WTC11 (cell line): ENCODE data around the gene KLK13. TPM values are rescaled to one million over a fixed set of nuclear protein-coding genes. Genes with fewer than 3 reads are reported as not detected.

Experiments used
- ATAC-seq: fragments of 200-7000 bp; cut with Tn5 transposase; 2 replicates; pipeline ENCODE4 v1.10.0; 2021; ENCODE audit warnings: mild to moderate bottlenecking, moderate library complexity
- CTCF ChIA-PET: fragments of 300-600 bp; sonication (Branson Sonifier 250); formaldehyde crosslinking; loops from one replicate; lab custom pipeline; 2021; ENCODE audit warnings: antibody characterized with exemption; lab: Charles Lee
- POLR2A ChIA-PET: fragments of 350-600 bp; sonication (Branson Sonifier 250); formaldehyde crosslinking; loops from one replicate; lab custom pipeline; 2021; ENCODE audit warnings: antibody characterized with exemption; lab: Charles Lee
- DNase-seq: peaks from one replicate; pipeline ENCODE4 v3.0.0; 2021; ENCODE audit warnings: low spot score
- H3K27ac Mint-ChIP-seq: 2 replicates; pipeline ENCODE4 v1.8.0; 2021; ENCODE audit warnings: mixed read lengths
- H3K27me3 Mint-ChIP-seq: 2 replicates; pipeline ENCODE4 v1.8.0; 2021; ENCODE audit warnings: low read depth, mild to moderate bottlenecking, moderate library complexity, mixed read lengths
- H3K36me3 Mint-ChIP-seq: 2 replicates; pipeline ENCODE4 v1.8.0; 2021; ENCODE audit warnings: mixed read lengths
- H3K4me1 Mint-ChIP-seq: 2 replicates; pipeline ENCODE4 v1.8.0; 2022; ENCODE audit warnings: mixed read lengths
- H3K4me3 Mint-ChIP-seq: 2 replicates; pipeline ENCODE4 v1.8.0; 2021; ENCODE audit warnings: mild to moderate bottlenecking, moderate library complexity, mixed read lengths
- H3K9me3 Mint-ChIP-seq: 2 replicates; pipeline ENCODE4 v1.8.0; 2021; ENCODE audit warnings: mixed read lengths
- NR3C1 ChIP-seq: sonication (generic); formaldehyde crosslinking; conservative IDR thresholded peaks from 2 replicates; pipeline ENCODE4 v1.8.1; 2023; ENCODE audit warnings: low read depth, mild to moderate bottlenecking, missing genetic modification reagents
- SOX15 ChIP-seq: fragments of 250-450 bp; sonication (Bioruptor Pico); IDR thresholded peaks from 2 replicates; pipeline ENCODE4 v1.9.0; 2021; ENCODE audit warnings: mild to moderate bottlenecking
- SP1 ChIP-seq: sonication (generic); formaldehyde crosslinking; conservative IDR thresholded peaks from 2 replicates; pipeline ENCODE4 v1.8.1; 2022; ENCODE audit warnings: missing genetic modification reagents
- ZNF416 ChIP-seq: fragments of 250-450 bp; sonication (Bioruptor Pico); IDR thresholded peaks from 2 replicates; pipeline ENCODE4 v1.9.0; 2021; ENCODE audit warnings: mild to moderate bottlenecking, inconsistent platforms
- total RNA-seq: library from RNA; stranded (reverse); gene quantifications from 3 replicates; pipeline ENCODE4 v1.2.3, GENCODE V29; 2021
- TF ChIP-seq, protein P1 (sequence below): sonication (generic); formaldehyde crosslinking; IDR thresholded peaks from 2 replicates; pipeline ENCODE4 v1.8.1; 2023; ENCODE audit warnings: mild to moderate bottlenecking, missing genetic modification reagents
- TF ChIP-seq, protein P2 (sequence below): sonication (generic); formaldehyde crosslinking; conservative IDR thresholded peaks from 2 replicates; pipeline ENCODE4 v1.8.1; 2023; ENCODE audit warnings: mild to moderate bottlenecking, low read depth, missing genetic modification reagents, moderate library complexity
- TF ChIP-seq, protein P3 (sequence below): sonication (generic); formaldehyde crosslinking; IDR thresholded peaks from 2 replicates; pipeline ENCODE4 v1.8.1; 2023; ENCODE audit warnings: mild to moderate bottlenecking, moderate library complexity, missing genetic modification reagents
- TF ChIP-seq, protein P4 (sequence below): fragments of 250-450 bp; sonication (Bioruptor Pico); IDR thresholded peaks from 2 replicates; pipeline ENCODE4 v1.8.0; 2021; ENCODE audit warnings: mild to moderate bottlenecking
- TF ChIP-seq, protein P5 (sequence below): sonication (generic); formaldehyde crosslinking; IDR thresholded peaks from 2 replicates; pipeline ENCODE4 v1.8.1; 2022; ENCODE audit warnings: low read depth, missing genetic modification reagents, borderline replicate concordance
- TF ChIP-seq, protein P6 (sequence below): sonication (generic); formaldehyde crosslinking; IDR thresholded peaks from 2 replicates; pipeline ENCODE4 v1.8.0; 2022; ENCODE audit warnings: missing genetic modification reagents
- TF ChIP-seq, protein P7 (sequence below): sonication (generic); formaldehyde crosslinking; IDR thresholded peaks from 2 replicates; pipeline ENCODE4 v1.8.1; 2022; ENCODE audit warnings: mild to moderate bottlenecking, moderate library complexity, missing genetic modification reagents
- TF ChIP-seq, protein P8 (sequence below): sonication (generic); formaldehyde crosslinking; IDR thresholded peaks from 2 replicates; pipeline ENCODE4 v1.8.0; 2022; ENCODE audit warnings: mild to moderate bottlenecking, missing genetic modification reagents

The KLK13 gene
- total RNA-seq, 1 experiment from 2014 or later, result 3.1 TPM

DNA sequence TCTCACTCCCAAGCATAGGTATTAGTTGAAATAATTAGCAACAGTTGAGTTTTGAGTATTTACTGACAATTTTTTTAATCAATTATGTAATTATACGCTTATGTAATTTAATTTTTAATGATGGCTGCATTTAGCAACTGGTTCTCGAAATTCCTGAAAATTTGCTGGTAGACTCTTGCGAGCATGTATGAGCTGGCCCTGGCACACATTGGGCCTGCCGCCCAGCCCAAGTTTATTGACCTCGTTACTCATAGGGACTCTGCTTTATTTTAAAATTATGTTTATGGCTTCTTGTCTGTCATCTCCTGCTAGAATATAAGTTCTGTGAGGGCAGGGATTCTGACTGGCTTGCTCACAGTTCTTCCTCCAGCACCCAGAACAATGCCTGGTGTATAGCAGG lies 11.1 kb upstream of the KLK13 start (continued):
- TF ChIP-seq, protein P1, sequence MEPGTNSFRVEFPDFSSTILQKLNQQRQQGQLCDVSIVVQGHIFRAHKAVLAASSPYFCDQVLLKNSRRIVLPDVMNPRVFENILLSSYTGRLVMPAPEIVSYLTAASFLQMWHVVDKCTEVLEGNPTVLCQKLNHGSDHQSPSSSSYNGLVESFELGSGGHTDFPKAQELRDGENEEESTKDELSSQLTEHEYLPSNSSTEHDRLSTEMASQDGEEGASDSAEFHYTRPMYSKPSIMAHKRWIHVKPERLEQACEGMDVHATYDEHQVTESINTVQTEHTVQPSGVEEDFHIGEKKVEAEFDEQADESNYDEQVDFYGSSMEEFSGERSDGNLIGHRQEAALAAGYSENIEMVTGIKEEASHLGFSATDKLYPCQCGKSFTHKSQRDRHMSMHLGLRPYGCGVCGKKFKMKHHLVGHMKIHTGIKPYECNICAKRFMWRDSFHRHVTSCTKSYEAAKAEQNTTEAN (CRISPR knock-in tag), result no peak
- TF ChIP-seq, protein P2, sequence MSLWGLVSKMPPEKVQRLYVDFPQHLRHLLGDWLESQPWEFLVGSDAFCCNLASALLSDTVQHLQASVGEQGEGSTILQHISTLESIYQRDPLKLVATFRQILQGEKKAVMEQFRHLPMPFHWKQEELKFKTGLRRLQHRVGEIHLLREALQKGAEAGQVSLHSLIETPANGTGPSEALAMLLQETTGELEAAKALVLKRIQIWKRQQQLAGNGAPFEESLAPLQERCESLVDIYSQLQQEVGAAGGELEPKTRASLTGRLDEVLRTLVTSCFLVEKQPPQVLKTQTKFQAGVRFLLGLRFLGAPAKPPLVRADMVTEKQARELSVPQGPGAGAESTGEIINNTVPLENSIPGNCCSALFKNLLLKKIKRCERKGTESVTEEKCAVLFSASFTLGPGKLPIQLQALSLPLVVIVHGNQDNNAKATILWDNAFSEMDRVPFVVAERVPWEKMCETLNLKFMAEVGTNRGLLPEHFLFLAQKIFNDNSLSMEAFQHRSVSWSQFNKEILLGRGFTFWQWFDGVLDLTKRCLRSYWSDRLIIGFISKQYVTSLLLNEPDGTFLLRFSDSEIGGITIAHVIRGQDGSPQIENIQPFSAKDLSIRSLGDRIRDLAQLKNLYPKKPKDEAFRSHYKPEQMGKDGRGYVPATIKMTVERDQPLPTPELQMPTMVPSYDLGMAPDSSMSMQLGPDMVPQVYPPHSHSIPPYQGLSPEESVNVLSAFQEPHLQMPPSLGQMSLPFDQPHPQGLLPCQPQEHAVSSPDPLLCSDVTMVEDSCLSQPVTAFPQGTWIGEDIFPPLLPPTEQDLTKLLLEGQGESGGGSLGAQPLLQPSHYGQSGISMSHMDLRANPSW (CRISPR knock-in tag), result no peak
- TF ChIP-seq, protein P3, sequence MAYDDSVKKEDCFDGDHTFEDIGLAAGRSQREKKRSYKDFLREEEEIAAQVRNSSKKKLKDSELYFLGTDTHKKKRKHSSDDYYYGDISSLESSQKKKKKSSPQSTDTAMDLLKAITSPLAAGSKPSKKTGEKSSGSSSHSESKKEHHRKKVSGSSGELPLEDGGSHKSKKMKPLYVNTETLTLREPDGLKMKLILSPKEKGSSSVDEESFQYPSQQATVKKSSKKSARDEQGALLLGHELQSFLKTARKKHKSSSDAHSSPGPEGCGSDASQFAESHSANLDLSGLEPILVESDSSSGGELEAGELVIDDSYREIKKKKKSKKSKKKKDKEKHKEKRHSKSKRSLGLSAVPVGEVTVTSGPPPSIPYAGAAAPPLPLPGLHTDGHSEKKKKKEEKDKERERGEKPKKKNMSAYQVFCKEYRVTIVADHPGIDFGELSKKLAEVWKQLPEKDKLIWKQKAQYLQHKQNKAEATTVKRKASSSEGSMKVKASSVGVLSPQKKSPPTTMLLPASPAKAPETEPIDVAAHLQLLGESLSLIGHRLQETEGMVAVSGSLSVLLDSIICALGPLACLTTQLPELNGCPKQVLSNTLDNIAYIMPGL, result no peak
- TF ChIP-seq, protein P4, sequence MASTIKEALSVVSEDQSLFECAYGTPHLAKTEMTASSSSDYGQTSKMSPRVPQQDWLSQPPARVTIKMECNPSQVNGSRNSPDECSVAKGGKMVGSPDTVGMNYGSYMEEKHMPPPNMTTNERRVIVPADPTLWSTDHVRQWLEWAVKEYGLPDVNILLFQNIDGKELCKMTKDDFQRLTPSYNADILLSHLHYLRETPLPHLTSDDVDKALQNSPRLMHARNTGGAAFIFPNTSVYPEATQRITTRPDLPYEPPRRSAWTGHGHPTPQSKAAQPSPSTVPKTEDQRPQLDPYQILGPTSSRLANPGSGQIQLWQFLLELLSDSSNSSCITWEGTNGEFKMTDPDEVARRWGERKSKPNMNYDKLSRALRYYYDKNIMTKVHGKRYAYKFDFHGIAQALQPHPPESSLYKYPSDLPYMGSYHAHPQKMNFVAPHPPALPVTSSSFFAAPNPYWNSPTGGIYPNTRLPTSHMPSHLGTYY, result no peak

DNA sequence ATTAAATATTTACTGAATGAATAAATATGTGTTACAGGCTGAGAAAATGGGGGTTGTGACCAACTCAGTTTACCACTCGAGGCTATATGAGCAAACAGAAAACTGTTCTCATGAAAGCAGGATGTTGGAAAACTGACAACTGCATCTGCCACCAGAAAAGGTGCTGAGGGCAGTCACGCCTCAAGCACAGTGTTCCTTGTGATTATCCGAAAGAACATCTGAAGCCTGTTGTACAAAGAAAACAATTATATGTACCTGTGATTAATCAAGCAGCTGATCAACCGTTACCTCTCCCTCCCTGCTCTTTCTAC lies 6.2 kb upstream of the KLK13 start:
- peaks cover 23% of the 10 kb centered on the region for H3K9me3 Mint-ChIP-seq
- peaks cover 2% of the 10 kb centered on the region for H3K4me1 Mint-ChIP-seq
- no peak overlapping the region for H3K4me3 Mint-ChIP-seq
- POLR2A ChIA-PET, result no interaction called here
- CTCF ChIA-PET, result no interaction called here
- H3K27me3 Mint-ChIP-seq, result peaks cover 11% of the 10 kb centered on the region
- TF ChIP-seq, protein P5, sequence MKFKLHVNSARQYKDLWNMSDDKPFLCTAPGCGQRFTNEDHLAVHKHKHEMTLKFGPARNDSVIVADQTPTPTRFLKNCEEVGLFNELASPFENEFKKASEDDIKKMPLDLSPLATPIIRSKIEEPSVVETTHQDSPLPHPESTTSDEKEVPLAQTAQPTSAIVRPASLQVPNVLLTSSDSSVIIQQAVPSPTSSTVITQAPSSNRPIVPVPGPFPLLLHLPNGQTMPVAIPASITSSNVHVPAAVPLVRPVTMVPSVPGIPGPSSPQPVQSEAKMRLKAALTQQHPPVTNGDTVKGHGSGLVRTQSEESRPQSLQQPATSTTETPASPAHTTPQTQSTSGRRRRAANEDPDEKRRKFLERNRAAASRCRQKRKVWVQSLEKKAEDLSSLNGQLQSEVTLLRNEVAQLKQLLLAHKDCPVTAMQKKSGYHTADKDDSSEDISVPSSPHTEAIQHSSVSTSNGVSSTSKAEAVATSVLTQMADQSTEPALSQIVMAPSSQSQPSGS, result no peak
- TF ChIP-seq ZNF416 (no peak), SP1 (no peak), SOX15 (CRISPR knock-in tag) (no peak), NR3C1 (no peak)
- TF ChIP-seq, protein P6, sequence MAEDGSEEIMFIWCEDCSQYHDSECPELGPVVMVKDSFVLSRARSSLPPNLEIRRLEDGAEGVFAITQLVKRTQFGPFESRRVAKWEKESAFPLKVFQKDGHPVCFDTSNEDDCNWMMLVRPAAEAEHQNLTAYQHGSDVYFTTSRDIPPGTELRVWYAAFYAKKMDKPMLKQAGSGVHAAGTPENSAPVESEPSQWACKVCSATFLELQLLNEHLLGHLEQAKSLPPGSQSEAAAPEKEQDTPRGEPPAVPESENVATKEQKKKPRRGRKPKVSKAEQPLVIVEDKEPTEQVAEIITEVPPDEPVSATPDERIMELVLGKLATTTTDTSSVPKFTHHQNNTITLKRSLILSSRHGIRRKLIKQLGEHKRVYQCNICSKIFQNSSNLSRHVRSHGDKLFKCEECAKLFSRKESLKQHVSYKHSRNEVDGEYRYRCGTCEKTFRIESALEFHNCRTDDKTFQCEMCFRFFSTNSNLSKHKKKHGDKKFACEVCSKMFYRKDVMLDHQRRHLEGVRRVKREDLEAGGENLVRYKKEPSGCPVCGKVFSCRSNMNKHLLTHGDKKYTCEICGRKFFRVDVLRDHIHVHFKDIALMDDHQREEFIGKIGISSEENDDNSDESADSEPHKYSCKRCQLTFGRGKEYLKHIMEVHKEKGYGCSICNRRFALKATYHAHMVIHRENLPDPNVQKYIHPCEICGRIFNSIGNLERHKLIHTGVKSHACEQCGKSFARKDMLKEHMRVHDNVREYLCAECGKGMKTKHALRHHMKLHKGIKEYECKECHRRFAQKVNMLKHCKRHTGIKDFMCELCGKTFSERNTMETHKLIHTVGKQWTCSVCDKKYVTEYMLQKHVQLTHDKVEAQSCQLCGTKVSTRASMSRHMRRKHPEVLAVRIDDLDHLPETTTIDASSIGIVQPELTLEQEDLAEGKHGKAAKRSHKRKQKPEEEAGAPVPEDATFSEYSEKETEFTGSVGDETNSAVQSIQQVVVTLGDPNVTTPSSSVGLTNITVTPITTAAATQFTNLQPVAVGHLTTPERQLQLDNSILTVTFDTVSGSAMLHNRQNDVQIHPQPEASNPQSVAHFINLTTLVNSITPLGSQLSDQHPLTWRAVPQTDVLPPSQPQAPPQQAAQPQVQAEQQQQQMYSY (CRISPR knock-in tag), result no peak
- TF ChIP-seq, protein P7, sequence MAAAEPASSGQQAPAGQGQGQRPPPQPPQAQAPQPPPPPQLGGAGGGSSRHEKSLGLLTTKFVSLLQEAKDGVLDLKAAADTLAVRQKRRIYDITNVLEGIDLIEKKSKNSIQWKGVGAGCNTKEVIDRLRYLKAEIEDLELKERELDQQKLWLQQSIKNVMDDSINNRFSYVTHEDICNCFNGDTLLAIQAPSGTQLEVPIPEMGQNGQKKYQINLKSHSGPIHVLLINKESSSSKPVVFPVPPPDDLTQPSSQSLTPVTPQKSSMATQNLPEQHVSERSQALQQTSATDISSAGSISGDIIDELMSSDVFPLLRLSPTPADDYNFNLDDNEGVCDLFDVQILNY (CRISPR knock-in tag), result no peak
- TF ChIP-seq, protein P8, sequence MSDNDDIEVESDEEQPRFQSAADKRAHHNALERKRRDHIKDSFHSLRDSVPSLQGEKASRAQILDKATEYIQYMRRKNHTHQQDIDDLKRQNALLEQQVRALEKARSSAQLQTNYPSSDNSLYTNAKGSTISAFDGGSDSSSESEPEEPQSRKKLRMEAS (CRISPR knock-in tag), result no peak
- TF ChIP-seq, protein P4, result no peak
- TF ChIP-seq, protein P1 (CRISPR knock-in tag), result no peak
- ATAC-seq, result no peak
- no peak overlapping the region for H3K27ac Mint-ChIP-seq
- H3K36me3 Mint-ChIP-seq, result peaks cover 10% of the 10 kb centered on the region
- DNase-seq, result no peak
